OCI-LY1 (cell line): ENCODE measurements around the gene NLRP6.

Experiments
- EZH2 ChIP-seq: fragments of 200-600 bp; sonication (generic), shearing (Covaris generic); IDR thresholded peaks from 2 replicates; pipeline ENCODE4 v1.8.0; 2017; ENCODE audit warnings: borderline replicate concordance, mixed run types, mild to moderate bottlenecking, antibody characterized with exemption, low read length, moderate library complexity, mixed read lengths
- TF ChIP-seq, protein P1 (sequence below): fragments of 200-600 bp; sonication (generic), shearing (Covaris generic); IDR thresholded peaks from 2 replicates; pipeline ENCODE4 v1.5.1; 2017; ENCODE audit warnings: mild to moderate bottlenecking, antibody characterized with exemption, low read length, moderate library complexity, mixed read lengths

DNA sequence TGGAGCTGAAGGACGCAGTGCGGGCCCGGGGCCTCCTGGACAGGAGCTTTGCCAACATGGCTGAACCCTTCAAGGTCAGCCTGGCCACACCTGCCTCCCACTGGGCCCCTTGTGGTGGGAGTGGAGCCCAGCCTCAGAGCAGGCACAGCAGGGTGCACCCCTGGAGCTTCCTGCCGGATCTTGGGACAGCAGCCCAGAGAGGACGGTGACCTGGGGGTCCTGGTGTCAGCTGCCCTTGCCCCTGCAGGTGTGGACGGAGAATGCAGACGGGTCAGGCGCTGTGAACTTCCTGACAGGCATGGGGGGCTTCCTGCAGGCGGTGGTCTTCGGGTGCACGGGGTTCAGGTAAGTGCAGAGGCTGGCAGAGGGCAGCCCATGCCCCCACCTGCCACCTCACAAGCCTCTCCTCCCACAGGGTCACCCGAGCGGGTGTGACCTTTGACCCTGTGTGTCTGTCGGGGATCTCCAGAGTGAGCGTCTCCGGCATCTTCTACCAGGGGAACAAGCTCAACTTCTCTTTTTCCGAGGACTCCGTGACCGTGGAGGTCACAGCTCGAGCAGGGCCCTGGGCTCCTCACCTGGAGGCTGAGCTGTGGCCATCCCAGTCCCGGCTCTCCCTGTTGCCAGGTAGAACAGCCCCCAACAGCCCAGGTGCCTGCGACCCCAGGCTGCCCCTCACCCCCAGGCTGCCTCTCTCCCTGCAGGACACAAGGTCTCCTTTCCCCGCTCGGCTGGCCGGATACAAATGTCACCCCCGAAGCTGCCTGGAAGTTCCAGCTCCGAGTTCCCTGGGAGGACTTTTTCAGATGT, 15.8 kb downstream of the NLRP6 start:
- TF ChIP-seq, protein P1, sequence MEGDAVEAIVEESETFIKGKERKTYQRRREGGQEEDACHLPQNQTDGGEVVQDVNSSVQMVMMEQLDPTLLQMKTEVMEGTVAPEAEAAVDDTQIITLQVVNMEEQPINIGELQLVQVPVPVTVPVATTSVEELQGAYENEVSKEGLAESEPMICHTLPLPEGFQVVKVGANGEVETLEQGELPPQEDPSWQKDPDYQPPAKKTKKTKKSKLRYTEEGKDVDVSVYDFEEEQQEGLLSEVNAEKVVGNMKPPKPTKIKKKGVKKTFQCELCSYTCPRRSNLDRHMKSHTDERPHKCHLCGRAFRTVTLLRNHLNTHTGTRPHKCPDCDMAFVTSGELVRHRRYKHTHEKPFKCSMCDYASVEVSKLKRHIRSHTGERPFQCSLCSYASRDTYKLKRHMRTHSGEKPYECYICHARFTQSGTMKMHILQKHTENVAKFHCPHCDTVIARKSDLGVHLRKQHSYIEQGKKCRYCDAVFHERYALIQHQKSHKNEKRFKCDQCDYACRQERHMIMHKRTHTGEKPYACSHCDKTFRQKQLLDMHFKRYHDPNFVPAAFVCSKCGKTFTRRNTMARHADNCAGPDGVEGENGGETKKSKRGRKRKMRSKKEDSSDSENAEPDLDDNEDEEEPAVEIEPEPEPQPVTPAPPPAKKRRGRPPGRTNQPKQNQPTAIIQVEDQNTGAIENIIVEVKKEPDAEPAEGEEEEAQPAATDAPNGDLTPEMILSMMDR: no peak
- TF ChIP-seq EZH2: no peak
